H9 (cell line): ENCODE data around the gene ANKRD11. TPM values are rescaled to one million over a fixed set of nuclear protein-coding genes. Genes with fewer than 3 reads are reported as not detected.

Source experiments
- DNase-seq: peaks from one replicate; pipeline ENCODE4 v3.0.0-alpha.2; 2017
- H2AFZ ChIP-seq: one replicate; pipeline ENCODE4 v1.6.1; 2013; ENCODE audit warnings: mild to moderate bottlenecking, low read length, control low read depth, moderate library complexity
- H2AK5ac ChIP-seq: 2 replicates; pipeline ENCODE4 v1.6.1; 2013; ENCODE audit warnings: low read length, control low read depth, mixed read lengths; ENCODE audit not compliant: insufficient read length
- H2BK120ac ChIP-seq: one replicate; pipeline ENCODE4 v1.6.1; 2013; ENCODE audit warnings: low read depth, mild to moderate bottlenecking, low read length, control low read depth, inconsistent platforms; ENCODE audit not compliant: poor library complexity, severe bottlenecking
- H2BK12ac ChIP-seq: 2 replicates; pipeline ENCODE4 v1.6.1; 2013; ENCODE audit warnings: low read length, control low read depth, mixed read lengths, low read depth; ENCODE audit not compliant: insufficient read length
- H2BK15ac ChIP-seq: 2 replicates; pipeline ENCODE4 v1.6.1; 2013; ENCODE audit warnings: low read depth, low read length, control low read depth
- H2BK20ac ChIP-seq: one replicate; pipeline ENCODE4 v1.6.1; 2013; ENCODE audit warnings: low read depth, mild to moderate bottlenecking, low read length, control low read depth, inconsistent platforms; ENCODE audit not compliant: poor library complexity, severe bottlenecking
- H2BK5ac ChIP-seq: 2 replicates; pipeline ENCODE4 v1.6.1; 2013; ENCODE audit warnings: low read length, control low read depth, mixed read lengths; ENCODE audit not compliant: insufficient read length
- H3K14ac ChIP-seq: 2 replicates; pipeline ENCODE4 v1.6.1; 2013; ENCODE audit warnings: low read length, control low read depth; ENCODE audit not compliant: insufficient read depth
- H3K18ac ChIP-seq: 2 replicates; pipeline ENCODE4 v1.6.1; 2013; ENCODE audit warnings: low read depth, mild to moderate bottlenecking, mixed read lengths, low read length, control low read depth; ENCODE audit not compliant: insufficient read length
- H3K23ac ChIP-seq: 2 replicates; pipeline ENCODE4 v1.6.1; 2013; ENCODE audit warnings: low read length, control low read depth, mixed read lengths, low read depth; ENCODE audit not compliant: insufficient read length
- H3K23me2 ChIP-seq: 2 replicates; pipeline ENCODE4 v1.6.1; 2013; ENCODE audit warnings: low read depth, mild to moderate bottlenecking, mixed read lengths, low read length, control low read depth; ENCODE audit not compliant: insufficient read length, poor library complexity, severe bottlenecking
- H3K27ac ChIP-seq: 2 replicates; pipeline ENCODE4 v1.5.1; 2013; ENCODE audit warnings: low read length, control low read depth, mixed read lengths, low read depth; ENCODE audit not compliant: insufficient read length
- H3K27me3 ChIP-seq: 2 replicates; pipeline ENCODE4 v1.6.1; 2013; ENCODE audit warnings: low read length, control low read depth, inconsistent platforms; ENCODE audit not compliant: insufficient read depth
- H3K4ac ChIP-seq: 2 replicates; pipeline ENCODE4 v1.6.1; 2013; ENCODE audit warnings: low read depth, mild to moderate bottlenecking, control low read depth, inconsistent platforms, low read length, moderate library complexity
- H3K4me1 ChIP-seq: 2 replicates; pipeline ENCODE4 v1.6.1; 2013; ENCODE audit warnings: low read length, control low read depth, inconsistent platforms; ENCODE audit not compliant: insufficient read depth
- H3K4me2 ChIP-seq: 2 replicates; pipeline ENCODE4 v1.6.1; 2013; ENCODE audit warnings: low read length, control low read depth, mixed read lengths; ENCODE audit not compliant: insufficient read length, insufficient read depth
- H3K56ac ChIP-seq: 2 replicates; pipeline ENCODE4 v1.6.1; 2013; ENCODE audit warnings: low read depth, mild to moderate bottlenecking, mixed read lengths, low read length, control low read depth; ENCODE audit not compliant: insufficient read length
- H3K79me1 ChIP-seq: 2 replicates; pipeline ENCODE4 v1.6.1; 2013; ENCODE audit warnings: low read depth, mild to moderate bottlenecking, moderate library complexity, low read length, control low read depth, inconsistent platforms; ENCODE audit not compliant: insufficient read depth, poor library complexity, severe bottlenecking
- H3K79me2 ChIP-seq: 2 replicates; pipeline ENCODE4 v1.6.1; 2013; ENCODE audit warnings: low read length, control low read depth, inconsistent platforms; ENCODE audit not compliant: insufficient read depth
- H3K9ac ChIP-seq: 2 replicates; pipeline ENCODE4 v1.6.1; 2013; ENCODE audit warnings: low read length, control low read depth, mixed read lengths; ENCODE audit not compliant: insufficient read length; ENCODE audit errors: extremely low read depth
- H3K9me3 ChIP-seq: one replicate; pipeline ENCODE4 v1.6.1; 2013; ENCODE audit warnings: low read depth, low read length, inconsistent platforms; ENCODE audit not compliant: control insufficient read depth
- H3T11ph ChIP-seq: one replicate; pipeline ENCODE4 v1.6.1; 2013; ENCODE audit warnings: mild to moderate bottlenecking, low read length, control low read depth, inconsistent platforms
- H4K20me1 ChIP-seq: one replicate; pipeline ENCODE4 v1.6.1; 2013; ENCODE audit not compliant: control insufficient read depth, insufficient read length, insufficient read depth
- H4K5ac ChIP-seq: 2 replicates; pipeline ENCODE4 v1.6.1; 2013; ENCODE audit warnings: low read depth, mild to moderate bottlenecking, mixed read lengths, low read length, control low read depth; ENCODE audit not compliant: insufficient read length
- H4K8ac ChIP-seq: replicated peaks from 2 replicates; pipeline ENCODE4 v1.6.1; 2013; ENCODE audit warnings: low read length, control low read depth, mixed read lengths, low read depth; ENCODE audit not compliant: insufficient read length
- H4K91ac ChIP-seq: 2 replicates; pipeline ENCODE4 v1.6.1; 2013; ENCODE audit warnings: low read depth, mild to moderate bottlenecking, moderate library complexity, mixed read lengths, low read length, control low read depth; ENCODE audit not compliant: insufficient read length
- H3K27ac Mint-ChIP-seq, 3 experiments: 2 replicates in 2 of 3; 3 replicates in 1 of 3; pipeline ENCODE4 v1.8.0; 2020 to 2021; ENCODE audit warnings: mixed read lengths in 3 of 3, mild to moderate bottlenecking in 1 of 3, moderate library complexity in 1 of 3
- H3K27me3 Mint-ChIP-seq: 2 replicates; pipeline ENCODE4 v1.8.0; 2021; ENCODE audit warnings: low read depth, mild to moderate bottlenecking, moderate library complexity, mixed read lengths
- H3K36me3 Mint-ChIP-seq, 3 experiments: 2 replicates in 2 of 3; 3 replicates in 1 of 3; pipeline ENCODE4 v1.8.0; 2020 to 2021; ENCODE audit warnings: low read depth in 3 of 3, mixed read lengths in 3 of 3; ENCODE audit not compliant: insufficient read depth in 1 of 3
- H3K4me1 Mint-ChIP-seq, 2 experiments: 2 replicates each; pipeline ENCODE4 v1.8.0; 2020; ENCODE audit warnings: mixed read lengths in 2 of 2
- H3K4me3 Mint-ChIP-seq, 2 experiments: 2 replicates in 1 of 2; 3 replicates in 1 of 2; pipeline ENCODE4 v1.8.0; 2020 to 2021; ENCODE audit warnings: mild to moderate bottlenecking in 2 of 2, mixed read lengths in 2 of 2, moderate library complexity in 1 of 2
- H3K9me3 Mint-ChIP-seq, 2 experiments: 2 replicates in 1 of 2; 3 replicates in 1 of 2; pipeline ENCODE4 v1.8.0; 2020; ENCODE audit warnings: mild to moderate bottlenecking in 2 of 2, mixed read lengths in 2 of 2, moderate library complexity in 1 of 2
- WGBS: extraction: QIAGEN DNeasy Blood & Tissue Kit; methylation state at CpG from one replicate; pipeline ENCODE4 v1.1.7; 2013; ENCODE audit warnings: missing lambda C conversion rate, low lambda C conversion rate, mixed read lengths; ENCODE audit not compliant: insufficient read length; ENCODE audit errors: extremely low coverage; 5-methylcytosine and 5-hydroxymethylcytosine counted together
- total RNA-seq: library from RNA; stranded (reverse); gene quantifications from 2 replicates; pipeline ENCODE4 v1.2.1, GENCODE V29; 2021
- TF ChIP-seq, protein P1 (sequence below): fragments of 200-600 bp; sonication (generic); conservative IDR thresholded peaks from 3 replicates; pipeline ENCODE4 v1.8.0; 2021; ENCODE audit warnings: antibody characterized with exemption, mild to moderate bottlenecking

Gene ANKRD11
- total RNA-seq, 1 experiment from 2014 or later: 181 TPM

DNA sequence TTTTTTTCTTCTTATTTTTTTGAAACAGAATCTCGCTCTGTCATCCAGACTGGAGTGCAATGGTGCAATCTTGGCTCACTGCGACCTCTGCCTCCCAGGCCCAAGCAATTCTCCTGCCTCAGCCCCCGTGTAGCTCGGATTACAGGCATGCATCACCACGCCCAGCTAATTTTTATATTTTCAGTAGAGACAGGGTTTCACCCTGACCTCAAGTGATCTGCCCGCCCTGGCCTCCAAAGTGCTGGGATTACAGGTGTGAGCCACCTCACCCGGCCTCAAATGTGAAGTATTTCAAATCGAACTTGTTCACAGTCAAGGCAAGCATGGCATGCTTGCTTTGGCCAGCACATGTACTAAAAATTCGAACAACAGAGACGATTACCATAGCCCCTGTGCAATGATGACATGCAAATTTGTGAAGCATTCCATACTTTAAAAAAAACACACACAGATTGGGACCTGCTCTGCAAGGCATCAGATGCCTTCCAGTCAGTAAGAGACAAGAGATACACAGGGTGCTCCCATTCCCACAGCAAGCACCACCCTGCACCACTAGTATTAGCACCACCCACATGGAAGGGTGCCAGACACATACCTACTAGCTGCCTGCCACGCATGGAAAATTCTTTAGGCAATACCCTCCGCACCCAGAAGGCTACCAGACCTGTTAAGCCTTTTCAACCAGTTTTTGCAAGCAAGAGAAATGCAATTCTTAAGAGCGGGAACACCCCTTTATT lies 47.2 kb downstream of the ANKRD11 start:
- Histone ChIP-seq H3K23me2 (no peaks in the 10 kb centered on the region), H3K79me1 (peaks cover 8% of the 10 kb centered on the region), H2BK5ac (no peak overlapping the region), H2BK20ac (no peak overlapping the region), H4K8ac (no peak overlapping the region), H3K4me1 (peaks cover 11% of the 10 kb centered on the region; the same call in 1 of the 2 replicates), H3K79me2 (peaks cover 83% of the 10 kb centered on the region), H3K18ac (no peak overlapping the region), H2AK5ac (no peak overlapping the region), H4K20me1 (peaks cover 6% of the 10 kb centered on the region), H4K91ac (no peak overlapping the region), H4K5ac (no peak overlapping the region), H3K14ac (no peak overlapping the region), H2BK120ac (no peak overlapping the region), H2AFZ (no peak overlapping the region), H2BK15ac (no peak overlapping the region), H3K23ac (no peak overlapping the region), H3K27me3 (no peaks in the 10 kb centered on the region), H3K9ac (no peak overlapping the region), H3K56ac (no peak overlapping the region), H2BK12ac (no peak overlapping the region), H3K27ac (no peak overlapping the region), H3T11ph (no peak overlapping the region), H3K9me3 (no peaks in the 10 kb centered on the region), H3K4me2 (no peak overlapping the region), H3K4ac (no peak overlapping the region)
- Mint-ChIP-seq H3K27ac (peak overlapping the region; percentile 9 to 84 (median 76); a peak in 6 of 7 replicates), H3K4me3 (no peak overlapping the region), H3K27me3 (no peaks in the 10 kb centered on the region; the same call in 1 of the 2 replicates), H3K4me1 (peaks cover 66 to 70% of the 10 kb centered on the region in 2 experiments), H3K36me3 (peaks cover 0 to 14% (median 8%) of the 10 kb centered on the region in 3 experiments; a peak in 5 of 7 replicates), H3K9me3 (no peaks in the 10 kb centered on the region)
- no CpG with 5 or more reads among the region's 13 CpGs for WGBS
- no peak for DNase-seq
- TF ChIP-seq, protein P1, sequence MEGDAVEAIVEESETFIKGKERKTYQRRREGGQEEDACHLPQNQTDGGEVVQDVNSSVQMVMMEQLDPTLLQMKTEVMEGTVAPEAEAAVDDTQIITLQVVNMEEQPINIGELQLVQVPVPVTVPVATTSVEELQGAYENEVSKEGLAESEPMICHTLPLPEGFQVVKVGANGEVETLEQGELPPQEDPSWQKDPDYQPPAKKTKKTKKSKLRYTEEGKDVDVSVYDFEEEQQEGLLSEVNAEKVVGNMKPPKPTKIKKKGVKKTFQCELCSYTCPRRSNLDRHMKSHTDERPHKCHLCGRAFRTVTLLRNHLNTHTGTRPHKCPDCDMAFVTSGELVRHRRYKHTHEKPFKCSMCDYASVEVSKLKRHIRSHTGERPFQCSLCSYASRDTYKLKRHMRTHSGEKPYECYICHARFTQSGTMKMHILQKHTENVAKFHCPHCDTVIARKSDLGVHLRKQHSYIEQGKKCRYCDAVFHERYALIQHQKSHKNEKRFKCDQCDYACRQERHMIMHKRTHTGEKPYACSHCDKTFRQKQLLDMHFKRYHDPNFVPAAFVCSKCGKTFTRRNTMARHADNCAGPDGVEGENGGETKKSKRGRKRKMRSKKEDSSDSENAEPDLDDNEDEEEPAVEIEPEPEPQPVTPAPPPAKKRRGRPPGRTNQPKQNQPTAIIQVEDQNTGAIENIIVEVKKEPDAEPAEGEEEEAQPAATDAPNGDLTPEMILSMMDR: no peak
